RWPE2 (cell line): ENCODE results near the gene ARHGEF4.

Experiments
- ATAC-seq: fragments of 200-7000 bp; cut with Tn5 transposase; 3 replicates; pipeline ENCODE4 v1.9.1; 2021; ENCODE audit warnings: low read depth
- DNase-seq: peaks from one replicate; pipeline ENCODE4 v3.0.0-alpha.2; 2020; ENCODE audit warnings: low spot score
- H3K27ac ChIP-seq: fragments of 450-650 bp; 2 replicates; pipeline ENCODE4 v1.5.1; 2017; ENCODE audit warnings: mild to moderate bottlenecking; ENCODE audit not compliant: poor library complexity, severe bottlenecking
- H3K27me3 ChIP-seq: fragments of 250-450 bp; sonication (Bioruptor Pico); 2 replicates; pipeline ENCODE4 v1.5.1; 2021; ENCODE audit warnings: mild to moderate bottlenecking, moderate library complexity; ENCODE audit not compliant: insufficient read depth, poor library complexity, severe bottlenecking
- H3K36me3 ChIP-seq: fragments of 250-450 bp; sonication (Bioruptor Pico); 2 replicates; pipeline ENCODE4 v1.5.1; 2020; ENCODE audit warnings: low read depth, mild to moderate bottlenecking, moderate library complexity
- H3K4me1 ChIP-seq: fragments of 250-450 bp; sonication (Bioruptor Pico); 2 replicates; pipeline ENCODE4 v1.5.1; 2021; ENCODE audit warnings: mild to moderate bottlenecking, moderate library complexity; ENCODE audit not compliant: insufficient read depth, poor library complexity, severe bottlenecking
- H3K4me3 ChIP-seq: fragments of 250-450 bp; sonication (Bioruptor Pico); 2 replicates; pipeline ENCODE4 v1.5.1; 2021; ENCODE audit warnings: mild to moderate bottlenecking, moderate library complexity; ENCODE audit not compliant: severe bottlenecking
- H3K9me3 ChIP-seq: fragments of 250-450 bp; sonication (Bioruptor Pico); 2 replicates; pipeline ENCODE4 v1.5.1; 2021; ENCODE audit warnings: mild to moderate bottlenecking, moderate library complexity; ENCODE audit not compliant: severe bottlenecking
- TF ChIP-seq, protein P1 (sequence below): fragments of 450-650 bp; IDR thresholded peaks from one replicate; pipeline ENCODE4 v1.5.1; 2017; ENCODE audit warnings: mild to moderate bottlenecking, moderate library complexity; ENCODE audit not compliant: poor library complexity, severe bottlenecking

The ARHGEF4 gene

DNA sequence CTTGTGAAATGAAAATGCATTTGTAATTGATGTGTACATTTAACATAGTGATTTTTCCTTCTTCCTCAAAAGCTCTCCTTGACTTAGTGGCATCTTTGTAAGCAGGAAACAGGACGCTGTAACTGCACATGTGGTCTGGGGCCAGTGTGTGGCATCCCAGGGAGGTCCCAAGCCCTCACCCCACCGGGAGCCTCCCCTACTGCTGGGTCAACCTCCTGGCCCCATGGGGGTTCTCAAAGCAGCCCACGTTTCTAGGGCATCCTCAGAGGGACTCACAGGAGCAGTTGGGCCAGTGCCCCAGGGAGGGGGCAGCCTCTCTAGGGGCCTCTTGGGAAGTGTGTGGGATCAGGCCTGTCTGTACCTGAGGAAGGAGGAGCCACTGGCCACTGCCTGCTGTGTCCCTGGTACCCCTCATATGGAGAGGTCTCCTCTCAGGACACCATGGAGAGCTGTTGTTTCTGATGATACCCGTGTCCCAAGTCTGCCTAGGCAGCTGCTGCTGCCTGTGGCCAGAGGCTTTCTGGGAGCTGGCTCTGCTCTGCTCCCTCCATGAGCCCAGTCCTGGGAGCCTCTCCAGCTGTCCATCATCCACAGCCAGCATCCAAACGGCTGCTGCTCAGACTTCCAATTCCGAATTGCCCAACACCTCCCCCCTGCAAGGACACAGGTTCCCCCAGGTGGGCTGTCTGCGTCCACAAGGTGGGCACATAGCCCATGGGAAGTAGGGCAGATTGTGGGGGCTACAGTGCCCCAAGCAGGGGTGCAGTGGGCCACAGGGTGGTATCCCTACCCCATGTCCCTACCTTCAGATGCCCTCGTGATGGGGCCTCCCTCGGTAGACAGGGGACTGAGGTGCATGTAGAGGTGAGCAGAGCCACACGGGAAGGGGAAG lies 13.4 kb downstream of the ARHGEF4 start:
- no peak for DNase-seq
- Histone ChIP-seq H3K9me3 (no peaks in the 10 kb centered on the region), H3K27me3 (no peaks in the 10 kb centered on the region), H3K27ac (no peak overlapping the region), H3K4me3 (no peak overlapping the region), H3K4me1 (peaks cover 19% of the 10 kb centered on the region), H3K36me3 (no peaks in the 10 kb centered on the region)
- TF ChIP-seq, protein P1, sequence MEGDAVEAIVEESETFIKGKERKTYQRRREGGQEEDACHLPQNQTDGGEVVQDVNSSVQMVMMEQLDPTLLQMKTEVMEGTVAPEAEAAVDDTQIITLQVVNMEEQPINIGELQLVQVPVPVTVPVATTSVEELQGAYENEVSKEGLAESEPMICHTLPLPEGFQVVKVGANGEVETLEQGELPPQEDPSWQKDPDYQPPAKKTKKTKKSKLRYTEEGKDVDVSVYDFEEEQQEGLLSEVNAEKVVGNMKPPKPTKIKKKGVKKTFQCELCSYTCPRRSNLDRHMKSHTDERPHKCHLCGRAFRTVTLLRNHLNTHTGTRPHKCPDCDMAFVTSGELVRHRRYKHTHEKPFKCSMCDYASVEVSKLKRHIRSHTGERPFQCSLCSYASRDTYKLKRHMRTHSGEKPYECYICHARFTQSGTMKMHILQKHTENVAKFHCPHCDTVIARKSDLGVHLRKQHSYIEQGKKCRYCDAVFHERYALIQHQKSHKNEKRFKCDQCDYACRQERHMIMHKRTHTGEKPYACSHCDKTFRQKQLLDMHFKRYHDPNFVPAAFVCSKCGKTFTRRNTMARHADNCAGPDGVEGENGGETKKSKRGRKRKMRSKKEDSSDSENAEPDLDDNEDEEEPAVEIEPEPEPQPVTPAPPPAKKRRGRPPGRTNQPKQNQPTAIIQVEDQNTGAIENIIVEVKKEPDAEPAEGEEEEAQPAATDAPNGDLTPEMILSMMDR = no peak
- ATAC-seq = no peak

DNA sequence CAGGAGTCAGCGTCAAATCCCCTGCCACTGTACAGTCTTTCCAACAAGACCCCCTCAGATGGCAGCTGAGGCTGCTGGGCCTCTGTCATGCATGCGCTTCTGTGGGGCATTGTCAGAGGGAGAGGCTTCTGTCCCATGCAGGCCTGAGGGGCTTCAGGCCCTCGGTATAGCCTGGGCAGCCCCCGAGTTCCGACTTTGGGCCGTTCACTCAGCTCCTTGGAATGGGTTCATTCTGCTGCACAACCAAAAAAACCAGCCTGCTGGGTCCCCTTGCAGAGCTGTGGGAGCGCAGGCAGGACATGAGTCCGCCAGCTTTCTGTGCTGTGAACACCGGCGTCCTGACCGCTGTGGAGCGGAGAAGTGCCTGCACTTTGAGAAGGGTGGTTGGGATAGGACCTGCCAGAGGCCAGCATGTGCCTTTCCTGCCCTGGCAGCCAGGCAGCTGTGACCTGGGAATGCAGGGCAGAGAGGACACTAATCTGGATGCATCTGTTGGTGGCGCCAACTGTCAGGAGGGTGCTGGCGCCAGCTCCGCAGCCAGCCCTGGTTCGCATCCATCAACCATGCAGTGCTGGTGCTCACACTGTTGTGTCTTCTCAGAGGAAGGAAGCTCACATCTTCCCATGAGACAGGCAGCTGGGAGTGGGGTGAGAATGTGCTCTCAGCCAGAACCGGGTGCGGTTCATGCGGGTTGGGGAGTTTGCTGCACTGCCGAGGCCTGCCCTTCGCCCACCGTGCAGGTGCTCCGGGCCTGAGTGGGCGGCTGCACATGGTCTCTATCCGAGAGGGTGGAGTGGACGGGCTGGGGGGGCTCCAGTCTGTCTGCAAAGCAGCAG lies 14.3 kb downstream of the ARHGEF4 start:
- no peak overlapping the region for H3K27ac ChIP-seq
- no peaks in the 10 kb centered on the region for H3K36me3 ChIP-seq
- TF ChIP-seq, protein P1 = no peak
- peaks cover 10% of the 10 kb centered on the region for H3K4me1 ChIP-seq
- no peaks in the 10 kb centered on the region for H3K9me3 ChIP-seq
- H3K27me3 ChIP-seq = no peaks in the 10 kb centered on the region
- ATAC-seq = no peak; the same call in 2 of the 3 replicates
- no peak overlapping the region for H3K4me3 ChIP-seq
- no peak for DNase-seq

GRCh38 chr2:130851624-130852382 lies 15.1 kb downstream of the ARHGEF4 start:
- Histone ChIP-seq H3K9me3 (no peaks in the 10 kb centered on the region), H3K4me3 (no peak overlapping the region), H3K27me3 (no peaks in the 10 kb centered on the region), H3K4me1 (peaks cover 2% of the 10 kb centered on the region), H3K36me3 (no peaks in the 10 kb centered on the region), H3K27ac (no peak overlapping the region)
- TF ChIP-seq, protein P1 = no peak
- ATAC-seq = peak; percentile 37; the same call in 2 of the 3 replicates
- no peak for DNase-seq

GRCh38 chr2:130852521-130853115 lies 15.9 kb downstream of the ARHGEF4 start:
- ATAC-seq (no peak), DNase-seq (no peak)
- no peaks in the 10 kb centered on the region for H3K9me3 ChIP-seq
- H3K4me3 ChIP-seq = no peak overlapping the region
- H3K36me3 ChIP-seq = no peaks in the 10 kb centered on the region
- no peaks in the 10 kb centered on the region for H3K4me1 ChIP-seq
- no peaks in the 10 kb centered on the region for H3K27me3 ChIP-seq
- no peak overlapping the region for H3K27ac ChIP-seq
- TF ChIP-seq, protein P1 = no peak
